ENCODE measurements around the gene DDR2. TPM values are rescaled to one million over a fixed set of nuclear protein-coding genes. Genes with fewer than 3 reads are reported as not detected.

The DDR2 gene
- polyA plus RNA-seq, 3 donors = 0.07 TPM; not detected in 2

DNA sequence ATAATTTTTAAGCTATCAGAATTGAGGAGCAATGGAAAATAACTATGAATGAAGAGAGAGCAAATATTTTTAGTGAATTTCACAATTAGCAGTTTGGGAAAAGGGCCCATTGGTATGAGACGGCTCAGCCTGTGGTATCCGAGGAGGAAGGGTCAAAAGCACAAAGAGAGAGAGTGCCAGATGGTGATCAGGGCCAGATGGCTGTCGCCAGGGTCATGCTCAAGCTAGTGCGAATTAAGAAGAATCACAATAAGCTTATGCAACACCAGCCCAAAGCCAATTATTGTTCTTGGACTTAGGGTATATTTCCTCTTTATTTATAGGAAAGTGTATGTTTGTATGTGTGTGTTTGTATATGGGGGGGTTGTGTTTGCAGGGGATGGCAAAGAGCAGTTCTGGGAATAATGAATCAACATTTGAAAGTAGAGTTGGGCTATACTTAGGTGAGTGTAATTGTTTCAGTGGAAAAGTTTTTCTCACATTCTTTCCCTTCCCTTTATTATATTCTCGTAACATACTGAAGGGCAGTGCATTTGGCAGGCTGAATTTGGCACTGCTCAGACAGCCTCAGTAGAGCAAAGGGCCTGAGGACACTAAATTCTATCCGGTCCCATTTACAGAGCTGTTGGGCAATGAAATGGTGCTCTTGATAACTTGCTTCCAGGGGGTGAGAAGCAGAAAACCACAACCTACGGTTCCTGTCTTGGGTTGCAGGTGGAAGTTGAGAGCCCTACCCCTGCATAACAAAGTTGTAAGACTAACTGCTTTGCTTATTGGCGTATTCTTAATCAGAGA is 19.5 kb upstream of the DDR2 start:
- no peak overlapping the region for H3K4me3 Mint-ChIP-seq
- no peak for DNase-seq
- TF ChIP-seq, protein P1, sequence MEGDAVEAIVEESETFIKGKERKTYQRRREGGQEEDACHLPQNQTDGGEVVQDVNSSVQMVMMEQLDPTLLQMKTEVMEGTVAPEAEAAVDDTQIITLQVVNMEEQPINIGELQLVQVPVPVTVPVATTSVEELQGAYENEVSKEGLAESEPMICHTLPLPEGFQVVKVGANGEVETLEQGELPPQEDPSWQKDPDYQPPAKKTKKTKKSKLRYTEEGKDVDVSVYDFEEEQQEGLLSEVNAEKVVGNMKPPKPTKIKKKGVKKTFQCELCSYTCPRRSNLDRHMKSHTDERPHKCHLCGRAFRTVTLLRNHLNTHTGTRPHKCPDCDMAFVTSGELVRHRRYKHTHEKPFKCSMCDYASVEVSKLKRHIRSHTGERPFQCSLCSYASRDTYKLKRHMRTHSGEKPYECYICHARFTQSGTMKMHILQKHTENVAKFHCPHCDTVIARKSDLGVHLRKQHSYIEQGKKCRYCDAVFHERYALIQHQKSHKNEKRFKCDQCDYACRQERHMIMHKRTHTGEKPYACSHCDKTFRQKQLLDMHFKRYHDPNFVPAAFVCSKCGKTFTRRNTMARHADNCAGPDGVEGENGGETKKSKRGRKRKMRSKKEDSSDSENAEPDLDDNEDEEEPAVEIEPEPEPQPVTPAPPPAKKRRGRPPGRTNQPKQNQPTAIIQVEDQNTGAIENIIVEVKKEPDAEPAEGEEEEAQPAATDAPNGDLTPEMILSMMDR (IDR thresholded peaks at IDR 0.05) = no peak
- 67% methylated on average over 3 of the region's 8 CpGs for WGBS (ENCODE audit: insufficient coverage)
- no peaks in the 10 kb centered on the region for H3K36me3 Mint-ChIP-seq
- no peak overlapping the region for H3K27ac Mint-ChIP-seq
- Histone ChIP-seq H3K36me3 (replicated peaks in 1 of 2; ENCODE audit: control insufficient read depth in 1 of 2, insufficient read depth in 2 of 2, low read length in 2 of 2) (no peaks in the 10 kb centered on the region), H3K4me1 (ENCODE audit: control insufficient read depth in 1 of 2, insufficient read depth in 2 of 2, low read length in 2 of 2) (no peaks in the 10 kb centered on the region), H3K4me2 (replicated peaks; ENCODE audit: extremely low read depth, low read length, poor library complexity, severe bottlenecking) (no peak overlapping the region), H2AFZ (ENCODE audit: insufficient read depth, low read depth, low read length, poor library complexity, severe bottlenecking) (no peak overlapping the region), H3K27ac (ENCODE audit: low read depth in 1 of 2, low read length in 2 of 2) (no peak overlapping the region), H3K9ac (ENCODE audit: insufficient read depth, low read length, poor library complexity, severe bottlenecking) (no peak overlapping the region), H3K4me3 (replicated peaks in 1 of 3; ENCODE audit: low read depth in 2 of 3, low read length in 3 of 3) (no peak overlapping the region), H3K9me3 (replicated peaks in 1 of 2; ENCODE audit: control insufficient read depth in 1 of 2, insufficient read depth in 1 of 2, low read length in 2 of 2) (peaks cover 0 to 16% of the 10 kb centered on the region in 2 donors), H3K79me2 (ENCODE audit: insufficient read depth, low read length) (no peaks in the 10 kb centered on the region), H3K27me3 (ENCODE audit: control insufficient read depth in 2 of 2, insufficient read depth in 2 of 2, low read length in 2 of 2) (no peaks in the 10 kb centered on the region), H4K20me1 (ENCODE audit: insufficient read depth, low read length) (no peaks in the 10 kb centered on the region)
- intact Hi-C loops (cut with micrococcal nuclease) = no loop called here
- peaks cover 8 to 17% (median 11%) of the 10 kb centered on the region in 7 donors for H3K9me3 Mint-ChIP-seq
- H3K27me3 Mint-ChIP-seq (ENCODE audit: low read depth in 3 of 3) = peaks cover 0 to 2% (median 2%) of the 10 kb centered on the region in 3 donors
- H3K4me1 Mint-ChIP-seq = no peaks in the 10 kb centered on the region

DNA sequence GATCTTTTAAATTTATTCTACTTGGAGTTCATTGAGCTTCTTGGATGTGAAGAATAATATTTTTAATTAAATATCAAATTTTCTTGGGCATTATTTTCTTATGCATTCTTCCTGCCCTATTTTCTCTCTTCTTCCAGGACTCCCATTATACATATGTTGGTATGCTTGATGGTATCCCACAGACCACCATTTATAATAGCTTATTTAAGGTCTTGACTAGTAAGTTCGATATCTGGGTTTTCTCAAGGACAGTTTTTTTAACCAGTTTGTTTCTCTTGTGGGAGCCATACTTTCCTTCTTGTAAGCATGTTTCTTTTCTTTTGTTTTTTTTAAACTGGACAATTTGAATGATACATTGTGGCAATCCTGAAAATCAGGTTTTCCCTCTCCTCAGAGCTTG is 15.4 kb upstream of the DDR2 start:
- Mint-ChIP-seq H3K4me3 (no peak overlapping the region), H3K27me3 (ENCODE audit: low read depth in 3 of 3) (peaks cover 0 to 5% (median 2%) of the 10 kb centered on the region in 3 donors), H3K4me1 (no peaks in the 10 kb centered on the region), H3K36me3 (no peaks in the 10 kb centered on the region), H3K27ac (no peak overlapping the region), H3K9me3 (peaks cover 8 to 20% (median 14%) of the 10 kb centered on the region in 7 donors)
- Histone ChIP-seq H3K79me2 (ENCODE audit: insufficient read depth, low read length) (no peaks in the 10 kb centered on the region), H4K20me1 (ENCODE audit: insufficient read depth, low read length) (no peaks in the 10 kb centered on the region), H3K27ac (ENCODE audit: low read depth in 1 of 2, low read length in 2 of 2) (no peak overlapping the region), H3K9me3 (replicated peaks in 1 of 2; ENCODE audit: control insufficient read depth in 1 of 2, insufficient read depth in 1 of 2, low read length in 2 of 2) (peaks cover 0 to 17% of the 10 kb centered on the region in 2 donors), H3K4me2 (replicated peaks; ENCODE audit: extremely low read depth, low read length, poor library complexity, severe bottlenecking) (no peak overlapping the region), H2AFZ (ENCODE audit: insufficient read depth, low read depth, low read length, poor library complexity, severe bottlenecking) (no peak overlapping the region), H3K36me3 (replicated peaks in 1 of 2; ENCODE audit: control insufficient read depth in 1 of 2, insufficient read depth in 2 of 2, low read length in 2 of 2) (no peaks in the 10 kb centered on the region), H3K27me3 (ENCODE audit: control insufficient read depth in 2 of 2, insufficient read depth in 2 of 2, low read length in 2 of 2) (no peaks in the 10 kb centered on the region), H3K4me3 (replicated peaks in 1 of 3; ENCODE audit: low read depth in 2 of 3, low read length in 3 of 3) (no peak overlapping the region), H3K9ac (ENCODE audit: insufficient read depth, low read length, poor library complexity, severe bottlenecking) (no peak overlapping the region), H3K4me1 (ENCODE audit: control insufficient read depth in 1 of 2, insufficient read depth in 2 of 2, low read length in 2 of 2) (no peaks in the 10 kb centered on the region)
- TF ChIP-seq, protein P1 (IDR thresholded peaks at IDR 0.05) = no peak
- no peak for DNase-seq
- no CpG with 5 or more reads among the region's 1 CpG for WGBS (ENCODE audit: insufficient coverage)
- intact Hi-C loops (cut with micrococcal nuclease) = no loop called here

Measured in CD14-positive monocyte (primary cell).